Measurements from ENCODE around the gene ZNF805. TPM values are rescaled to one million over a fixed set of nuclear protein-coding genes. Genes with fewer than 3 reads are reported as not detected.
A peak's percentile ranks its signal among the peaks of the same experiment; 100 is the strongest.
"Not testable (repeated sequence)": the region's sequence is repeated elsewhere in the genome, so short reads cannot be mapped to it uniquely, and the experiment has no call there.

The ZNF805 gene
- total RNA-seq, 2 donors from 2014 or later = 14.7 to 15.5 TPM

DNA sequence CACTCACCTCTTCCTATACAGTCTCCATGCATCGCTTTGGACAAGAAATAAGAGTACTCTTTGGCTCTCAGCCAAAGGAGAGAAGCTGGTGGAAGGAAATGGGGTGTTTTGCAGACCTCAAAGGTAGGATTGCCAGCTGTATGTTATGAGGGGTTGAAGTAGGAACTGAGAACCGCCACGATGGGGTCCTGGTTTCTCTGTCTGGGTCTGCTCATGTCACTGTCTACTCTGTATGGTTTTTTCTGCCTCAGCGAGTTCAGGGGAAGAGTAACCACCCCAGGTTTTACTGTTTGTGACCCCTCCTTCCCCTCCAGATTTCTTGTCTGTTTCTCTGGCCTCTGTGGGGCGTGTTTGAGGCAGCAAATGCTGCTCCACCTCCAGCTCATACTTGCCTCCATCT lies 4.1 kb downstream of the ZNF805 start:
- Mint-ChIP-seq H3K9me3 (no peaks in the 10 kb centered on the region), H3K27ac (no peak overlapping the region), H3K27me3 (no peaks in the 10 kb centered on the region), H3K4me3 (no peak overlapping the region), H3K36me3 (peaks cover 4% of the 10 kb centered on the region), H3K4me1 (ENCODE audit: low read depth in 2 of 2) (peaks cover 24 to 26% of the 10 kb centered on the region in 2 donors)
- DNase-seq (ENCODE audit: low spot score) = no peak
- no peak for ATAC-seq

DNA sequence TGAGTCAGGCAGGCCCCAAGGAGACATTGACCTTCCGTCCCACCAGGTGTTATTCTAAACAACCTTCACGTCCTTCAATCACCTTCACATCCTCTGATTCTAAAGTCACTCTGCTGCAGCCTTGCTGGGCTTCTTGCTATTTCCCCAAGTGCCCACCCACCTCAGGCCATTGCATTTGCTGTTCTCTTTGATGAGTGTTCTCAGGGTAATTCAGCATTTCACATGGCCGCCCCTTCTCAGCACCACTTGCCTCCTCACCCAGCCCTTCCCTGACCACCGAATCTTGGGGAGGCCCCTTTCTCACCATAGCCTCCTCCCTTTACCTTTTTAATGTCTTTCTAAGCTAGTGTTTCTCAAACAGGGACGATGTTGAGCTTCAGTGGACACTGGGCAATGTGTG lies 4.6 kb downstream of the ZNF805 start:
- Mint-ChIP-seq H3K4me3 (no peak overlapping the region), H3K27me3 (no peaks in the 10 kb centered on the region), H3K36me3 (peaks cover 6% of the 10 kb centered on the region), H3K27ac (no peak overlapping the region), H3K4me1 (ENCODE audit: low read depth in 2 of 2) (peaks cover 22 to 24% of the 10 kb centered on the region in 2 donors), H3K9me3 (no peaks in the 10 kb centered on the region)
- DNase-seq (ENCODE audit: low spot score) = no peak
- ATAC-seq = no peak

DNA sequence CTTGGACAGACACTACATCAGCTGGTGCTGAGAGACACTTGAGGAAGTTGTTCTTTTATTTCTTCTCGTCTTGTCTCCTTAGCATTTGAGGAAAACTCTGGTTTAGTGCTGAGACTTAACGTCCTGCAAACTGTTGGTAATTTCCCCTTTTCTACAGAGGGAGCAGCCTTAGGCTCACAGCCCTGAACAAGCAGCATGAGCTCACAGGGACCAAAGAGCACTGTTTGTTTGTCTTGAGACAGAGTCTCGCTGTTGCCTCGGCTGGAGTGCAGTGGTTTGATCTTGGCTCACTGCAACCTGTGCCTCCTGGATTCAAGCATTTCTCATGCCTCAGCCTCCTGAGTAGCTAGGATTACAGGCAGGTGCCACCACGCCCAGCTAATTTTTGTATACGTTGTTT lies 5.5 kb downstream of the ZNF805 start:
- Mint-ChIP-seq H3K27me3 (no peaks in the 10 kb centered on the region), H3K36me3 (peaks cover 15% of the 10 kb centered on the region), H3K27ac (no peak overlapping the region), H3K4me1 (ENCODE audit: low read depth in 2 of 2) (peaks cover 19 to 27% of the 10 kb centered on the region in 2 donors), H3K9me3 (no peaks in the 10 kb centered on the region), H3K4me3 (no peak overlapping the region)
- no peak for ATAC-seq
- no peak for DNase-seq (ENCODE audit: low spot score)

DNA sequence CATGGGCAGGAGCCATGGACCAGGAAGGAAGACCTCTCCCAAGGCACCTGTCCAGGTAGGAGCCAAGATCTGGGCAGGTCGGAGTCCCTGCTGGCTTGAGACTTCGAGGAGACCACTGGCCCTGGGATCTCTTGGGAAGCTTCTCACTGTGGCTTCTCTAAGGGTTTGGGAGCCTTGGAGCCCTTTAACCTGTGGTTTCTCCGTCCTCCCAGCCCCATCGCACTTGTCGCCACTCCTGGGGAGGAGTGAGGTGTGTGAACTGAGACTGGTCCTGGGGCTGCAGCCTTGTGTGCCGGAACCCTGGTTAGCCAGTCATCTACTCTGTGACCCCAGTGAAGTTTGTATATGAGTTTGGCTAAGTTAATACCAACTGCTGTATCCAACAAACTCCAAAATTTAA lies 8.2 kb downstream of the ZNF805 start:
- Mint-ChIP-seq H3K36me3 (peaks cover 38% of the 10 kb centered on the region), H3K4me1 (ENCODE audit: low read depth in 2 of 2) (peaks cover 0 to 14% of the 10 kb centered on the region in 2 donors)
- no peak for ATAC-seq

DNA sequence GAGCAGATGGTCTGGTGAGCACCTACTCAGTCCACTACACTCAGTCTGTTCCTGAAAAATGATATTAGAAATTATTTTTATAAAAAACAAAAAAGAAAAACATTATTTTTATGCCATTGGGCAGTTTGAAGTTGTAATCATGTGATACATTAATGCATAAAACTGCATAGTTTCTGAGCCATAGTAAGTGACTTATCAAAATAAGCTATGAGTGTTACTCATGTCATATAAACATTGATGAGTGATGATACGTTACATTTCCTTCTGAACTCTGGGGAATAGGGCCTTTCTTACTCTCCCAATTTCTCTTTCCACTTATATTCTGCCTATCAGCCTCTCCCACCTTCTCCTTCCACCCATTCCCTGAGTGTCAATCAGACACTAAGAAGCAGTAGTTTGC lies 8.9 kb downstream of the ZNF805 start:
- Mint-ChIP-seq H3K36me3 (peaks cover 45% of the 10 kb centered on the region), H3K27ac (no peak overlapping the region), H3K4me3 (no peak overlapping the region), H3K4me1 (ENCODE audit: low read depth in 2 of 2) (peaks cover 0 to 11% of the 10 kb centered on the region in 2 donors), H3K27me3 (no peaks in the 10 kb centered on the region), H3K9me3 (no peaks in the 10 kb centered on the region)
- ATAC-seq (no peak), DNase-seq (ENCODE audit: low spot score) (no peak)

More for the DNA sequence above, 8.2 kb downstream of the ZNF805 start:
- H3K9me3 Mint-ChIP-seq = no peaks in the 10 kb centered on the region
- H3K4me3 Mint-ChIP-seq = no peak overlapping the region
- H3K27ac Mint-ChIP-seq = no peak overlapping the region
- DNase-seq (ENCODE audit: low spot score) = no peak
- no peaks in the 10 kb centered on the region for H3K27me3 Mint-ChIP-seq

DNA sequence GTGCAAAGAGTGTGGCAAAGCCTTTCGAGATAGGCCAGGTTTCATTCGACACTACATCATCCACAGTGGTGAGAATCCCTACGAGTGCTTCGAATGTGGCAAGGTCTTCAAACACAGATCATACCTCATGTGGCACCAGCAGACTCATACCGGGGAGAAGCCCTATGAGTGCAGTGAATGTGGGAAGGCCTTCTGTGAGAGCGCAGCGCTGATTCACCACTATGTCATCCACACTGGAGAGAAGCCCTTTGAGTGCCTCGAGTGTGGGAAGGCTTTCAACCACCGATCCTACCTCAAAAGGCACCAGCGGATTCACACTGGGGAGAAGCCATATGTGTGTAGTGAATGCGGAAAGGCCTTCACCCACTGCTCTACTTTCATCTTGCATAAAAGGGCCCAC lies 13.3 kb downstream of the ZNF805 start:
- ATAC-seq = peak in 1 of 2 donors; percentile 68

DNA sequence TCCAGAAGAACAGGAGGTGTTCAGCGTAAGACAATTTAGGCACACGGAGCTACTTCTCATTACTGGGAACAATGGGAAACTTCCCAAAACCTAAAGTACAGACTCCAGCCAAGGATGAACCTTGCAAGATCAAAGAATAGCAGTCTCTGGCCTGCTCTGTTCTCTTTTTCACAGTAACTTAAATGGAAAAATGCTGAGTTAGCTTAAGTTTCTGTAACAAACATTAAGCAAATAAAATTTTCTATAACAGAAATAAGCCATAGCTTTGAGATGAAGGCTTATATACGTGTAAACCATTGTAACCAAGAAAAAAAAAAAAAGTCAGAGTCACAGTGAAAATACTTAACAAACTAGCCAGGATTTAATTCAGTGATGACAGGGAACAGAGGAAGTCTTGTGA lies 21.6 kb downstream of the ZNF805 start:
- no peak overlapping the region for H3K27ac Mint-ChIP-seq
- H3K27me3 Mint-ChIP-seq = no peaks in the 10 kb centered on the region
- DNase-seq (ENCODE audit: low spot score) (no peak), ATAC-seq (no peak)
- no peak overlapping the region for H3K4me3 Mint-ChIP-seq
- peaks cover 46% of the 10 kb centered on the region for H3K36me3 Mint-ChIP-seq
- peaks cover 17 to 21% of the 10 kb centered on the region in 2 donors for H3K4me1 Mint-ChIP-seq (ENCODE audit: low read depth in 2 of 2)
- peaks cover 9% of the 10 kb centered on the region for H3K9me3 Mint-ChIP-seq

More for the DNA sequence above, 13.3 kb downstream of the ZNF805 start:
- H3K27me3 Mint-ChIP-seq; DNase-seq (ENCODE audit: low spot score); H3K4me3 Mint-ChIP-seq; H3K9me3 Mint-ChIP-seq; H3K27ac Mint-ChIP-seq; H3K4me1 Mint-ChIP-seq (ENCODE audit: low read depth in 2 of 2): not testable (repeated sequence)
- peaks cover 62% of the 10 kb centered on the region for H3K36me3 Mint-ChIP-seq

DNA sequence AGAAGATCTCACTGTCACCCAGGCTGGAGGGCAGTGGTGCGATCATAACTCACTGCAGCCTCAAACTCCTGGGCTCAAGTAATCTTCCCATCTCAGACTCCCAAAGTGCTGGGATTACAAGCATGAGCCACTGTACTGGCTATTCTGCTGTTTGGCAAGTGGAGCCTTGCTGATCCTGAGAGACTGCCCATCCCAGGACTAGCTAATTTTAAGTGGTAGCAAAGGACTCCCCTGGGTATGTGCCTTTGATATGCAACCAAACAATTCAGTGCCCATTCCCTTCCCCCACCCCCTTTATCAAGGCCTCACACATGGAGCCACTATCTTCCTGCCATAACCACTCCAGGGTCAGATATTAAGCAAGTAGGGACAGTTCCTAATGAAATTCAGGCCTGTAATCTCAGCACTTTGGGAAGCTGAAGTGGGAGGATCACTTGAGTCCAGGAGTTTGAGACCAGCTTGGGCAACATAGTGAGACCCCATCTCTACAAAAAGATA lies 22.9 kb downstream of the ZNF805 start:
- Mint-ChIP-seq H3K9me3 (peaks cover 9% of the 10 kb centered on the region), H3K36me3 (peaks cover 41% of the 10 kb centered on the region), H3K27me3 (no peaks in the 10 kb centered on the region), H3K4me1 (ENCODE audit: low read depth in 2 of 2) (peaks cover 17 to 21% of the 10 kb centered on the region in 2 donors), H3K4me3 (no peak overlapping the region), H3K27ac (no peak overlapping the region)
- no peak for ATAC-seq
- no peak for DNase-seq (ENCODE audit: low spot score)

DNA sequence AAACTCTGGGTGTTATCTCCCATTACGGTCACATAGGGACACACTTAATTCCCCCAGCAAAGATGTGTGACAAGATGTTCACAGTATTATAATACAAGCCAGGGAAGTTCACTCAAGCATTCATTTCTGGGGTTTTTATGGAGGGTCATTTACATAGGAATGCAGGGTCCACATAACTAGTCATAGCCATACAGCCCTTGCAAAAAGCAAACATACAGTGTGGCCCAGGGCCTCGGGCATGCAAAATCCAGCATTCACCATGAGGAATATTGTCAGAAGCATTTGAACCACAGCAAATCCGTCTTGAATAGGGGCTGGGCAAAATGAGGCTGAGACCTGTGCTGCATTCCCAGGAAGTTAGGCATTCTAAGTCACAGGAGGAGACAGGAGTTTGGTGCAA lies 26.9 kb downstream of the ZNF805 start:
- Mint-ChIP-seq H3K9me3 (peaks cover 9% of the 10 kb centered on the region), H3K27me3 (no peaks in the 10 kb centered on the region), H3K4me1 (ENCODE audit: low read depth in 2 of 2) (peaks cover 26 to 33% of the 10 kb centered on the region in 2 donors), H3K36me3 (peaks cover 16% of the 10 kb centered on the region), H3K4me3 (no peak overlapping the region), H3K27ac (no peak overlapping the region)
- DNase-seq (ENCODE audit: low spot score) (no peak), ATAC-seq (no peak)

DNA sequence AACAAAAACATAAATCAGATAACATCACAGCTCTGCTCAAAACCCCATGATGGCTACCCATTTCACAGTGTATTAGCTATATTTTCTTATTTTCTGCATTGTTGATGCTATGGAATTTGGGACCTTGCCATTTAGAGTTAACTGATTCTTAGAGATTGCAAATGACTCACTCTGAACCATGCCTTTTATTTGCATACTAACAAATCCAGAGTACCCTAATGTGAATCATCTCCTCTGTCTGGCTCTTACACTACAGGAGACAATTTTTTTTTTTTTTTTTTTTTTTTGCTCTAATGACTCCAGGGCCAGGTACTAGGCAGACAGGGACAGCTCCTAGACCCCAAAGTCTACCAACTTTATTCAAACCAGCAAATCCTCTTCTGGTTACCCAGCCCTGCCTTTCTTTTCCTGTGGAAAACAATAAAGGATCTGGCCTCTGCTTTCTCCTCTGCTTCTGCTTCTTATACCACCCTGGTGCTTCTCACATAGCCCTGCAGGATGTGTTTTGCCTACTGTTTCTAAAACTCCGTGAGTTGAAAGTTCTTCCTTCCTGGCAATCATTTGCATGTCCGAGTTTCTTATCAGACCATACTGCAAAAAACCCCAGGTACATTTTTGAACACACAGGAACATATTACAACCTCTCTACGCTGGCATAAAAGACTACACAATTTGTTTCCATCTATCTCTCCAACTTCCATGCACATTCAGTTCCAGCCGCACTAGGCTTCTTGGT lies 29.3 kb downstream of the ZNF805 start:
- Mint-ChIP-seq H3K4me3 (peak overlapping the region; percentile 59), H3K9me3 (peaks cover 9% of the 10 kb centered on the region), H3K27me3 (no peaks in the 10 kb centered on the region), H3K4me1 (ENCODE audit: low read depth in 2 of 2) (peaks cover 26 to 45% of the 10 kb centered on the region in 2 donors), H3K27ac (peak overlapping the region; percentile 48 to 78), H3K36me3 (peaks cover 19% of the 10 kb centered on the region)
- DNase-seq (ENCODE audit: low spot score) = no peak
- ATAC-seq = peak; percentile 73 to 76

DNA sequence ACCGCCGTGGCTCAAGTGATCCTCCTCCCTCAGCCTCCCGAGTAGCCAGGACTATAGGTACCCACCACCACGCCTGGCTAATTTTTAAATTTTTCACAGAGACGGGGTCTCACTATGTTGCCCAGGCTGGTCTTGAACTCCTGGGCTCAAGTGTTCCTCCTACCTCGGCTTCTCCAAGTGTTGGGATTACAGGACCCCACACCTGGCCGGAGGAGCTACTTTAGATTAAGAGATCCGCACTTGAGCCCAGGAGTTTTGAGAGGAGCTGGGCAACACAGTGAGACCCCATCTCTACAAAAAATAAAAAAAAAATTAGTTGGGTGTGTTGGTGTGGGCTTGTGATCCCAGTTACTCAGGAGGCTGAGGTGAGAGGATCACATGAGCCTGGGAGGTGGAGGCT lies 30.8 kb downstream of the ZNF805 start:
- no peak overlapping the region for H3K4me3 Mint-ChIP-seq

DNA sequence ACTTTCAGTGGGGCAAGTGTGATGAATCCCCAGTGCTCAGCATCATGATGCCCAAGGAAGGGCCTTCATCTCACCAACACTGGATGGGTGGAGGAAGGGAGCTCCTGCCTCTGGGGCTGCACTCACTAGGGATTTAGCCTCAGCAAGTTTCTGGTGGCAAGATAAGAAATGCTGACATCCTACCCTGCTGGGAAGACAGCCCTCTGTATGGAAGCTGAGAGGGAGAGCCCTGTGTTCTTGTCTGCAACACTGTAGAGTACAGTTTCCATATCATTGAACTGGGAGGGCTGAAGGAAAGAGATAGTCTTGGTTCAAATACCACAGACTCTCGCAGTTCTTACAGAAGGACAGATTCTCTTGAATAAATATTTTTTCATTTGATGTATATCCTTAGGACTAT lies 32.6 kb downstream of the ZNF805 start:
- ATAC-seq = no peak
- Mint-ChIP-seq H3K4me3 (no peak overlapping the region), H3K4me1 (ENCODE audit: low read depth in 2 of 2) (peaks cover 8 to 29% of the 10 kb centered on the region in 2 donors), H3K27me3 (no peaks in the 10 kb centered on the region), H3K27ac (peak overlapping the region in 1 of 2 donors; percentile 70), H3K36me3 (peaks cover 4% of the 10 kb centered on the region), H3K9me3 (no peaks in the 10 kb centered on the region)
- DNase-seq (ENCODE audit: low spot score) = no peak

More for the DNA sequence above, 30.8 kb downstream of the ZNF805 start:
- peaks cover under 1% of the 10 kb centered on the region for H3K9me3 Mint-ChIP-seq
- H3K27me3 Mint-ChIP-seq = no peaks in the 10 kb centered on the region
- ATAC-seq (no peak), DNase-seq (ENCODE audit: low spot score) (no peak)
- peaks cover 11% of the 10 kb centered on the region for H3K36me3 Mint-ChIP-seq
- no peak overlapping the region for H3K27ac Mint-ChIP-seq
- peaks cover 12 to 31% of the 10 kb centered on the region in 2 donors for H3K4me1 Mint-ChIP-seq (ENCODE audit: low read depth in 2 of 2)

DNA sequence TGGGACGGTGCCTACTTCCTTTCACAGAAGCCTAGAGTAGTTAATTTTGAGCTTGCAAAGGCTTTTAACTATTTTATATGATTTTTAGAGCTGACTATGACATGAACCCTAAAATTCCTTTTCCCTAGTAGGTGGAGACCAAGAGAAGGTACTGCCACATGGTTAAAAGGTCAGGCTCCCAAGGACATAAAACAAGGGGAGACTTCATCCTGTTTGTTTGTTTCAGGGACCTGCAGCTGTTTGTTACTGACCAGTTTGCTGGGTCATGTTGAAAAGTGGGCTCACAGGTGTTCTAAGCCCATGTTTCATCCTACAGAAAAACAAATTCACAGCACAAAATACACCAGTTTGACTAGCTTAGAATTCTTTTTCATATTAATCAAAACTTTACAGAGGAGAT lies 36.0 kb downstream of the ZNF805 start:
- H3K4me3 Mint-ChIP-seq = no peak overlapping the region
- H3K36me3 Mint-ChIP-seq = peaks cover 11% of the 10 kb centered on the region
- no peak for DNase-seq (ENCODE audit: low spot score)
- H3K4me1 Mint-ChIP-seq (ENCODE audit: low read depth in 2 of 2) = peaks cover 5 to 23% of the 10 kb centered on the region in 2 donors
- peak overlapping the region in 1 of 2 donors; percentile 35 for H3K27ac Mint-ChIP-seq
- H3K9me3 Mint-ChIP-seq = no peaks in the 10 kb centered on the region
- no peaks in the 10 kb centered on the region for H3K27me3 Mint-ChIP-seq
- no peak for ATAC-seq

DNA sequence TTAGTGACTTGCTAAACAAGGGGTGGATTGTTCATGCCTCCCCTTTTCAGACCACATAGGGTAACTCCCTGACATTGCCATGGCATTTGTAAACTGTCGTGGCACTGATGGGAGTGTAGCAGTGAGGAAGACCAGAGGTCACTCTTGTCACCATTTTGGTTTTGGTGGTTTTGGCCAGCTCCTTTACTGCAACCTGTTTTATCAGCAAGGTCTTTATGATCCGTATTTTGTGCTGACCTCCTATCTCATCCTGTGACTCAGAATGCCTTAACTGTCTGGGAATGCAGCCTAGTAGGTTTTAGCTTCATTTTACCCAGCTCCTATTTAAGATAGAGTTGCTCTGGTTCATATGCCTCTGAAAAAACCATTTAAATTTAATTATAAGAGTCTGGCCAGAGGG lies 38.0 kb downstream of the ZNF805 start:
- not testable (repeated sequence) for H3K4me3 Mint-ChIP-seq; H3K9me3 Mint-ChIP-seq; H3K27me3 Mint-ChIP-seq; ATAC-seq; H3K27ac Mint-ChIP-seq; DNase-seq (ENCODE audit: low spot score)
- peaks cover 15% of the 10 kb centered on the region for H3K36me3 Mint-ChIP-seq
- peaks cover 20 to 23% of the 10 kb centered on the region in 2 donors for H3K4me1 Mint-ChIP-seq (ENCODE audit: low read depth in 2 of 2)

Measured in natural killer cell treated with Interleukin-12 subunit alpha and Interleukin-12 subunit beta and Interleukin-15 and Interleukin-18, amount 100 ng/mL, for 72 hours (primary cell).